ENCODE data around the gene ANKLE1. TPM values are rescaled to one million over a fixed set of nuclear protein-coding genes. Genes with fewer than 3 reads are reported as not detected.

ANKLE1 gene
- polyA plus RNA-seq, 1 donor from 2014 or later: 6.1 TPM

- Mint-ChIP-seq H3K27me3 (no peaks in the 10 kb centered on the region), H3K4me1 (peaks cover 4 to 11% (median 5%) of the 10 kb centered on the region in 3 donors), H3K4me3 (peak overlapping the region in 2 of 4 donors; percentile 30 to 67), H3K9me3 (no peaks in the 10 kb centered on the region), H3K27ac (peak overlapping the region in 2 of 3 donors; percentile 58 to 82), H3K36me3 (no peaks in the 10 kb centered on the region)
These were observed 38.4 kb upstream of the ANKLE1 start for GRCh38 chr19:17243211-17243829.

- H3K27ac Mint-ChIP-seq: peak overlapping the region in 1 of 3 donors; percentile 58
- no peaks in the 10 kb centered on the region for H3K9me3 Mint-ChIP-seq
- no peaks in the 10 kb centered on the region for H3K36me3 Mint-ChIP-seq
- H3K27me3 Mint-ChIP-seq: no peaks in the 10 kb centered on the region
- H3K4me1 Mint-ChIP-seq: peaks cover 4 to 11% (median 5%) of the 10 kb centered on the region in 3 donors
- peak overlapping the region; percentile 67 to 82 (median 73) for H3K4me3 Mint-ChIP-seq
These were observed 37.7 kb upstream of the ANKLE1 start for GRCh38 chr19:17243830-17244617.

GRCh38 chr19:17244618-17245534, 36.8 kb upstream of the ANKLE1 start:
- Mint-ChIP-seq H3K4me3 (peak overlapping the region; percentile 65 to 82 (median 68)), H3K4me1 (peaks cover 4 to 11% (median 5%) of the 10 kb centered on the region in 3 donors), H3K9me3 (no peaks in the 10 kb centered on the region), H3K27ac (no peak overlapping the region), H3K27me3 (no peaks in the 10 kb centered on the region), H3K36me3 (no peaks in the 10 kb centered on the region)

GRCh38 chr19:17245535-17245984, 36.1 kb upstream of the ANKLE1 start, which contains the start of gene NR2F6:
NR2F6 (minus strand) TSS chr19:17245919; CDS start chr19:17245220, 699 bp downstream.
- H3K36me3 Mint-ChIP-seq: no peaks in the 10 kb centered on the region

GRCh38 chr19:17246681-17247425, 34.8 kb upstream of the ANKLE1 start:
- H3K36me3 Mint-ChIP-seq: no peaks in the 10 kb centered on the region
- H3K4me3 Mint-ChIP-seq: peak overlapping the region; percentile 89 to 97 (median 92)
- no peaks in the 10 kb centered on the region for H3K9me3 Mint-ChIP-seq
- peaks cover 0 to 11% (median 5%) of the 10 kb centered on the region in 3 donors for H3K4me1 Mint-ChIP-seq
- H3K27me3 Mint-ChIP-seq: no peaks in the 10 kb centered on the region
- peak overlapping the region in 2 of 3 donors; percentile 72 to 79 for H3K27ac Mint-ChIP-seq

More at GRCh38 chr19:17245535-17245984, 36.1 kb upstream of the ANKLE1 start, which contains the start of gene NR2F6:
- Mint-ChIP-seq H3K4me3 (peak within 1 kb of the TSS; percentile 89 to 97 (median 92)), H3K4me1 (peaks cover 4 to 11% (median 5%) of the 10 kb centered on the region in 3 donors), H3K9me3 (no peaks in the 10 kb centered on the region), H3K27me3 (no peaks in the 10 kb centered on the region), H3K27ac (peak within 1 kb of the TSS in 2 of 3 donors; percentile 79 to 86)

- Mint-ChIP-seq H3K27ac (peak overlapping the region in 2 of 3 donors; percentile 39 to 53), H3K4me3 (peak overlapping the region in 1 of 4 donors; percentile 75), H3K9me3 (no peaks in the 10 kb centered on the region), H3K27me3 (no peaks in the 10 kb centered on the region), H3K4me1 (peaks cover 0 to 5% (median 0%) of the 10 kb centered on the region in 3 donors), H3K36me3 (no peaks in the 10 kb centered on the region)
These were observed 33.5 kb upstream of the ANKLE1 start for GRCh38 chr19:17248011-17248776.

- Mint-ChIP-seq H3K9me3 (no peaks in the 10 kb centered on the region), H3K36me3 (no peaks in the 10 kb centered on the region), H3K4me3 (peak overlapping the region in 2 of 4 donors; percentile 63 to 75), H3K27me3 (no peaks in the 10 kb centered on the region), H3K4me1 (peaks cover 0 to 4% (median 0%) of the 10 kb centered on the region in 3 donors), H3K27ac (peak overlapping the region in 2 of 3 donors; percentile 25 to 90)
These were observed 31.7 kb upstream of the ANKLE1 start for GRCh38 chr19:17249887-17250548.

GRCh38 chr19:17254636-17255035, 27.1 kb upstream of the ANKLE1 start:
- Mint-ChIP-seq H3K27me3 (no peaks in the 10 kb centered on the region), H3K4me3 (peak overlapping the region in 1 of 4 donors; percentile 14), H3K36me3 (no peaks in the 10 kb centered on the region), H3K9me3 (no peaks in the 10 kb centered on the region), H3K4me1 (no peaks in the 10 kb centered on the region), H3K27ac (peak overlapping the region in 1 of 3 donors; percentile 84)

- Mint-ChIP-seq H3K4me1 (no peaks in the 10 kb centered on the region), H3K9me3 (no peaks in the 10 kb centered on the region), H3K36me3 (no peaks in the 10 kb centered on the region), H3K4me3 (peak overlapping the region in 1 of 4 donors; percentile 14), H3K27ac (no peak overlapping the region), H3K27me3 (no peaks in the 10 kb centered on the region)
These were observed 26.5 kb upstream of the ANKLE1 start for GRCh38 chr19:17255150-17255621.

GRCh38 chr19:17256130-17256529, 25.6 kb upstream of the ANKLE1 start:
- Mint-ChIP-seq H3K27ac (no peak overlapping the region), H3K9me3 (no peaks in the 10 kb centered on the region), H3K4me1 (peaks cover 4 to 6% (median 4%) of the 10 kb centered on the region in 3 donors), H3K4me3 (no peak overlapping the region), H3K36me3 (no peaks in the 10 kb centered on the region), H3K27me3 (no peaks in the 10 kb centered on the region)

GRCh38 chr19:17259118-17259780, 22.5 kb upstream of the ANKLE1 start:
- H3K27ac Mint-ChIP-seq: no peak overlapping the region
- peaks cover 4 to 6% (median 4%) of the 10 kb centered on the region in 3 donors for H3K4me1 Mint-ChIP-seq
- no peak overlapping the region for H3K4me3 Mint-ChIP-seq
- H3K27me3 Mint-ChIP-seq: no peaks in the 10 kb centered on the region
- no peaks in the 10 kb centered on the region for H3K9me3 Mint-ChIP-seq
- no peaks in the 10 kb centered on the region for H3K36me3 Mint-ChIP-seq

GRCh38 chr19:17259934-17260333, 21.8 kb upstream of the ANKLE1 start:
- Mint-ChIP-seq H3K9me3 (no peaks in the 10 kb centered on the region), H3K27ac (no peak overlapping the region)

More at GRCh38 chr19:17259934-17260333, 21.8 kb upstream of the ANKLE1 start:
- Mint-ChIP-seq H3K4me1 (peaks cover 4 to 7% (median 4%) of the 10 kb centered on the region in 3 donors), H3K4me3 (no peak overlapping the region), H3K27me3 (no peaks in the 10 kb centered on the region), H3K36me3 (no peaks in the 10 kb centered on the region)

Data from IgD-negative memory B cell (primary cell).